Measurements from ENCODE around the gene ACOD1. TPM values are rescaled to one million over a fixed set of nuclear protein-coding genes. Genes with fewer than 3 reads are reported as not detected.

Gene ACOD1
- polyA plus RNA-seq, 1 donor (not counting 4 experiments of a cell fraction or from before 2014, with no cell fraction given) = not detected

DNA sequence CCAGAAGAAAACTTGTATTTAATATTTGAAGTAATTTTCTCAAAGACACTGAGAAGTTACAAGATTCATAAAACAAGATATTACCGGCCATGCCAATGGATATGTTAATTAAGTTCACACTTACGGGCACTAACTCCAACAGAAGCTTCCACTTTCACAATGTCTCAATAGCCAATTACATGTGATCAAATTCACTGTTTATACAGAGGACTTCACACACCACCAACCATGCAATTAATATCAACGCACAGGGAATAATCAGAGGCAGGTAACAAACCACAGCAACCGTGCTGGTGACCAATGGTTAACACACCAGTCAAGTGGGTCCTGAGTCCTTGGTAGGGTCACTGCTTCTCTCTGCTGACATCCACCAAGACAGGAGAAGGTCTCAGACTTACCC, 5.9 kb upstream of the ACOD1 start:
- Histone ChIP-seq H3K36me3 (ENCODE audit: control insufficient read depth in 2 of 2, extremely low read depth in 1 of 2, insufficient read depth in 2 of 2, low read length in 2 of 2) (no peaks in the 10 kb centered on the region), H4K20me1 (ENCODE audit: control insufficient read depth, extremely low read depth, insufficient read depth, low read length) (no peaks in the 10 kb centered on the region), H3K4me3 (ENCODE audit: control insufficient read depth in 2 of 3, extremely low read depth in 1 of 3, insufficient read depth in 2 of 3, low read depth in 1 of 3, low read length in 3 of 3) (no peak overlapping the region)

DNA sequence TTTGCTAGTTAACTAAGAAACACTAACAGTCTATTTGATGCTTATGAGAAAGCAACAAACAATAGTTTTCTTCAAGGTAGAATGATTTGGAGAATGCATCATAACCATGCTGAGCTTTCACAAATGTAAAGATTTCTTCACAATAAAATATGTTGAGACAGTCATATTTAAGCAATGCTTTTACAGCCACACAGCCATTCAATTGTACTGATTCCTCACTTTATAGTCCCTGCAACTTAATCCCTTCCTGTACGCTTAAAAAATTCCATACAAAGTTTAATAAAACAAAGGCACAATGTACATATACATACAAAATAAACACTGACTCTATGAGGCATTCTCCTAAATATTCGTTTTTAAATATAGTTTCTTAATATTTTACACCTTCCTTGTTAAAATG, 4.7 kb upstream of the ACOD1 start:
- Histone ChIP-seq H3K9ac (ENCODE audit: control insufficient read depth, extremely low read depth, insufficient read depth, low read length) (no peak overlapping the region), H3K9me3 (ENCODE audit: control insufficient read depth, low read depth, low read length) (no peaks in the 10 kb centered on the region), H3K4me2 (ENCODE audit: control insufficient read depth, extremely low read depth, insufficient read depth, low read depth, low read length) (no peak overlapping the region), H3K36me3 (ENCODE audit: control insufficient read depth in 2 of 2, extremely low read depth in 1 of 2, insufficient read depth in 2 of 2, low read length in 2 of 2) (no peaks in the 10 kb centered on the region), H3K4me1 (ENCODE audit: control insufficient read depth, extremely low read depth, insufficient read depth, low read length) (peaks cover 13% of the 10 kb centered on the region), H3K79me2 (ENCODE audit: control insufficient read depth, insufficient read depth, low read length) (no peaks in the 10 kb centered on the region), H3K4me3 (ENCODE audit: control insufficient read depth in 2 of 3, extremely low read depth in 1 of 3, insufficient read depth in 2 of 3, low read depth in 1 of 3, low read length in 3 of 3) (no peak overlapping the region), H3K27me3 (ENCODE audit: control insufficient read depth, extremely low read depth, insufficient read depth, low read length) (no peaks in the 10 kb centered on the region), H3K9me1 (ENCODE audit: control insufficient read depth, extremely low read depth, insufficient read depth, low read length) (no peaks in the 10 kb centered on the region), H2AFZ (ENCODE audit: control insufficient read depth, low read length) (no peak overlapping the region), H3K27ac (ENCODE audit: control insufficient read depth, insufficient read depth, low read length) (no peak overlapping the region), H4K20me1 (ENCODE audit: control insufficient read depth, extremely low read depth, insufficient read depth, low read length) (no peaks in the 10 kb centered on the region)
- dilution Hi-C loops (cut with MboI; ENCODE audit: extremely low pct_ligation_motif_present, low sequenced_read_pairs) = no loop called here
- DNase-seq (ENCODE audit: low read depth, low spot score) (no peak), FAIRE-seq (no peak)
- TF ChIP-seq, protein P1, sequence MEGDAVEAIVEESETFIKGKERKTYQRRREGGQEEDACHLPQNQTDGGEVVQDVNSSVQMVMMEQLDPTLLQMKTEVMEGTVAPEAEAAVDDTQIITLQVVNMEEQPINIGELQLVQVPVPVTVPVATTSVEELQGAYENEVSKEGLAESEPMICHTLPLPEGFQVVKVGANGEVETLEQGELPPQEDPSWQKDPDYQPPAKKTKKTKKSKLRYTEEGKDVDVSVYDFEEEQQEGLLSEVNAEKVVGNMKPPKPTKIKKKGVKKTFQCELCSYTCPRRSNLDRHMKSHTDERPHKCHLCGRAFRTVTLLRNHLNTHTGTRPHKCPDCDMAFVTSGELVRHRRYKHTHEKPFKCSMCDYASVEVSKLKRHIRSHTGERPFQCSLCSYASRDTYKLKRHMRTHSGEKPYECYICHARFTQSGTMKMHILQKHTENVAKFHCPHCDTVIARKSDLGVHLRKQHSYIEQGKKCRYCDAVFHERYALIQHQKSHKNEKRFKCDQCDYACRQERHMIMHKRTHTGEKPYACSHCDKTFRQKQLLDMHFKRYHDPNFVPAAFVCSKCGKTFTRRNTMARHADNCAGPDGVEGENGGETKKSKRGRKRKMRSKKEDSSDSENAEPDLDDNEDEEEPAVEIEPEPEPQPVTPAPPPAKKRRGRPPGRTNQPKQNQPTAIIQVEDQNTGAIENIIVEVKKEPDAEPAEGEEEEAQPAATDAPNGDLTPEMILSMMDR (optimal IDR thresholded peaks at IDR 0.05 in 1 of 3, IDR thresholded peaks at IDR 0.05 in 1 of 3, conservative IDR thresholded peaks at IDR 0.05 in 1 of 3; ENCODE audit: extremely low read depth in 1 of 3, insufficient read depth in 2 of 3, low read length in 3 of 3) = no peak
- TF ChIP-seq EZH2 (IDR thresholded peaks at IDR 0.05; ENCODE audit: low read length) = no peak

More for the DNA sequence above, 5.9 kb upstream of the ACOD1 start:
- Histone ChIP-seq H2AFZ (ENCODE audit: control insufficient read depth, low read length) (no peak overlapping the region), H3K9me1 (ENCODE audit: control insufficient read depth, extremely low read depth, insufficient read depth, low read length) (no peaks in the 10 kb centered on the region), H3K4me1 (ENCODE audit: control insufficient read depth, extremely low read depth, insufficient read depth, low read length) (peaks cover 19% of the 10 kb centered on the region), H3K27ac (ENCODE audit: control insufficient read depth, insufficient read depth, low read length) (no peak overlapping the region), H3K9ac (ENCODE audit: control insufficient read depth, extremely low read depth, insufficient read depth, low read length) (no peak overlapping the region), H3K9me3 (ENCODE audit: control insufficient read depth, low read depth, low read length) (no peaks in the 10 kb centered on the region), H3K4me2 (ENCODE audit: control insufficient read depth, extremely low read depth, insufficient read depth, low read depth, low read length) (no peak overlapping the region), H3K79me2 (ENCODE audit: control insufficient read depth, insufficient read depth, low read length) (no peaks in the 10 kb centered on the region), H3K27me3 (ENCODE audit: control insufficient read depth, extremely low read depth, insufficient read depth, low read length) (no peaks in the 10 kb centered on the region)
- no peak for DNase-seq (ENCODE audit: low read depth, low spot score)
- no peak for FAIRE-seq
- TF ChIP-seq EZH2 (IDR thresholded peaks at IDR 0.05; ENCODE audit: low read length) = no peak
- TF ChIP-seq, protein P1 (optimal IDR thresholded peaks at IDR 0.05 in 1 of 3, IDR thresholded peaks at IDR 0.05 in 1 of 3, conservative IDR thresholded peaks at IDR 0.05 in 1 of 3; ENCODE audit: extremely low read depth in 1 of 3, insufficient read depth in 2 of 3, low read length in 3 of 3) = no peak
- dilution Hi-C loops (cut with MboI; ENCODE audit: extremely low pct_ligation_motif_present, low sequenced_read_pairs) = no loop called here

All from keratinocyte (primary cell).